HG02884 (cell line): ENCODE data around the gene VGLL2.

ENCODE experiments used
- ATAC-seq: cut with Tn5 transposase; IDR thresholded peaks from one replicate; pipeline ENCODE4 v1.9.1; 2021; ENCODE audit warnings: mild to moderate bottlenecking, moderate library complexity; ENCODE audit not compliant: unreplicated experiment

VGLL2 gene

GRCh38 chr6:117311726-117312125 lies 46.4 kb downstream of the VGLL2 start:
- ATAC-seq = no peak

- no peak for ATAC-seq
These were observed 51.9 kb downstream of the VGLL2 start for GRCh38 chr6:117317261-117317660.
